Esophagus mucosa (tissue), 1 donor: Measurements from ENCODE around the gene DPYSL4. TPM values are rescaled to one million over a fixed set of nuclear protein-coding genes. Genes with fewer than 3 reads are reported as not detected.
"Not testable (repeated sequence)": the region's sequence is repeated elsewhere in the genome, so short reads cannot be mapped to it uniquely, and the experiment has no call there.

Experiments
- ATAC-seq: fragments of 200-7000 bp; cut with Tn5 transposase; one replicate; pipeline ENCODE4 v1.9.1; 2020
- total RNA-seq: library from RNA; stranded (reverse); gene quantifications from one replicate; pipeline ENCODE4 v1.2.4, GENCODE V29; 2023
- donor health status: DM: yes; HTN: yes; CAD: no.

The DPYSL4 gene
- total RNA-seq, 1 donor from 2014 or later = 1.6 TPM

DNA sequence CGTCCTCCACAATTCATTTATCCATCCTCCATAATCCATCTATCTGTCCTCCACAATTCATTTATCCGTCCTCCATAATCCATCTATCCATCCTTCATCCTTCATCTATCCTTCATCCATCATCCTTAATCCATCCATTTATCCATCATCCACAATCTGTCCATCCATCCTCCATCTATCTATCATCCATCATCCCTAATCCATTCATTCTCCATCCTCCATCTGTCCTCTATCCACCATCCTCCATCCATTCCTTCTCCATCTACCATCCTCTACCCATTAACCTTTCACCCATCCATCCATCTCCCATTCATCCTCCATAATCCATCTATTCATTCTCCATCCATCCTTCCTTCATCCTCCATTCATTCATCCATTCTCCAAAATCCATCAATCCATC lies 36.0 kb upstream of the DPYSL4 start:
- ATAC-seq = no peak

DNA sequence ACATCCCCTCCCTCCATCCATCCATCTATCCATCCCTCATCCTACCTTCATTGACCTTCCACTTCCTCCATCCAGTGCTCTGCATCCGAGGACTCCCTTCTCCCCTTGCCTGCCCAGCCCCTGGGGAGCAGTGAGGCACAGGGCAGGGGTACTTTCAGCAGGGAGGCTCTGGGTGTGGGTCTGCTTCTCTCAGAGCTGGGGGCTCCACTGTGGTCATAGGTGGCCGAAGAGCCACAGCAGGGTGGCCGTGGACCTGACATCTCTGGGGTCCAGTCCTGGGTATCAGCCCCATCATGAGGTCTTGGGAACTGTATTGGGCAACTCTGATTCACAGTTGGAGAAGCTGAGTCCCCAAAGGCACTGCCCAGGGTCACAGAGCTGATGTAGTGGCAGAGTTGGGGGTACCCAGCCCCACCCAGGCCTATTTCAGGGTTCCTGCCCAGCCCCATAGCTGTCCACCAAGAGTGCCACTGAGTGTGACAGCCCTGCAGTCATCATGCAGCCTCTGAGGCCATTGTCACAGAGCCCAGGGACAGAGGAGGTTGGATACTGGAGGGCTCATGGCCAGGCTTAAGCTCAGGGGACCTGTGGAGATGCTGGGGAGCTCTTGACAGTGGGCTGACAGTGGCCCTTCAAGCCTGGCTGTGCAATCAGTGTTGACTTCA lies 35.3 kb upstream of the DPYSL4 start:
- ATAC-seq = no peak

DNA sequence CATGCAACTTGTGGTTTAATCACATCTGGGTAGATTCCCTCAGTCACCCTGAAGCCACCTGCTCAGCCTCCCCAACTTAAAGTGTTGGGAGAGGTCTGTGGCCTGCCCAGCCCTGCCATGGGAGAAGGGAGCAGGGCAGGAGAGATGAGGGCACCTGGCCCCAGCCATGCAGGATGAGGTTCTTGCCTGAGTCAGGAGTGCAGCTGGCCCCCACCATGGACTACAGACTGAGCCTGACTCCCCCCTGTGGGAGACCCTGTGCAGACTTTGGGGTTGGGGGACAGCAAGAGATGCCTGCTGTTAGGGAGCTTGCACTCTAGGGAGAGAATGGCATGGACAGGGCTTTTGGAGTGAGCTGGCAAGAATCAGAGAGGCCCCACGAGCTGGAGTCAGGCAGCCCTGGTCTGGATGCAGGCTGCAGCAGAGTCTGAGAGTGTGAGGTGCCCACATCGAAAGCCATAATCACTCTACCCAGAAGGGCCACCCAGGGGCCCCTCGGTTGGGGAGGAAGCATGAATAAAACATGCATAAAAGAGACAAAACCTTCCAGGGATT lies 34.7 kb upstream of the DPYSL4 start:
- no peak for ATAC-seq

DNA sequence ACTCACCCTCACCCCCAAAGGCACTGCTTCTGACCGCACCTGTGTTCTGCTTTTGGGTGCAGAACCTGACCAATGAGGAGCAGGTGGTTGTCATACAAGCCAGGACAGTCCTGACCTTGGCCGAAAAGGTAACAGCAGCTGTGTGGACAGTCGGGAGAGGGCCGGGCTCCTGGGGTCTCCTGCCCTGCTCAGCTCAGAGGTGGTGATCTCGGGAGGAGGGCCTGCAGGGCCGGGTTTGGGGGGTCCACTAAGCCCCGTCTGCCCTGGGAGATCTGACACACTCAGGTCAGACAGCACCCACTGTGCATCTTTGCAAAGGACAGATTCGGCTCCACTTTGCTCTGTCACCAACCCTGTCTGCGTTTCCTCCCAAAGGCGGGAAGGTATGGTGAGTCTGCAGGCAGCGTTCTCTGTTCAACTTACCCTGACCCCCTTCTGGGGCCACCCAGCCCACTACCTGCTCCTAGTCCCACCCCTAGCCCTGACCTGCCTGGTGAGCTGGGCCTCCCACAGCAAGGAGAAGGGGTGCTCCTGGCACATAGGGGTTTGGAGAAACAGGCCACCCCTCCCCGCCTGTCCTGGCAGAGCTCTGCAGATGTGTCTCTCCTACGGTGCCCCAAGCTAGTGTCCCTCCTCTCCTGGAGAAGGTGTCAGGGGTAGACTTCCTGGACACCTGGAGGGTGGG lies 33.7 kb upstream of the DPYSL4 start:
- no peak for ATAC-seq

DNA sequence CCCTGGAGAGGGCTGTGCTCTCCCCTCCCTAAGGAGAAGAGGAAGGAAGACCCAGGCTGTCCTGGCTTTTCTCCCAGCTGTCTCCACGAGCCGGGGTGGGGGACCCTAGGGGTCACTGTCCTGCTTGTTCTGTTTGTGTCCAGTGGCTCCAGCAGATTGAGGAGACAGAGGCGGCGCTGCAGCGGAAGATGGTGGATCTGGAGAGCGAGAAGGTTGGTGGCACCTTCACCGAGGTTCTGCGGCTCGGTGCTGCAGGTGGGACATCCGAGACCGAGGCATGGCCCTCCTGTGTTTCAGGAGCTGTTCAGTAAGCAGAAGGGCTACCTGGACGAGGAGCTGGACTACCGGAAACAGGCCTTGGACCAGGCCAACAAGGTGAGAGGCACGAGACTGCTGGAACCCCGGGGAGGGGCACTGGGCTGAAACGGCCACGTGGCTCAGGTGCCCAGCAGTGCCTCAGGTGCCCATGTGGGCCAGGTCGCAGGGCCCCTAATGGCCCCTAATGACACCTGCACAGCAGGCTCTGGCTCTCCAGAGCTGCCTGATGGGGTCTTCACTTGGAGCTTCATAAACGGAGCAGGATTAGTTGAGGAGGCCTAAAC lies 33.0 kb upstream of the DPYSL4 start:
- no peak for ATAC-seq

DNA sequence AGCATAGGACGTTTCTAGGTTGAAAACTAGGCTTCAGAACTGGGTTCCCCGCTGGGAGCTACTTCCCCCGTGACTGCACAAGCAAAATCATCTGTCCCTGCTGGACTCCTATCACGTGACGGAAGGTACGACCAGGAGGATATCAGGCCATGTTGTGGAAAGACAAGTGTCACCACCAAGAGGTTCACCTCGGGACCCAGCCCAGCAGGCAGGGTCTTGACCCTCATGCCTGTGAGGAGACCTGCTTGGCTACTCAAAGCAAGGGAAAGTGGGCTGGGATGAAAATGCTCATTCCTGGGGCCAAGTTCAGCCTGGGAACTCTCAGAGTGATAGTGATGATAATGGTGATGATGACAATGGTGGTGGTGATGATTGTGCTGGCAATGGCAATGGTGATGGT lies 32.3 kb upstream of the DPYSL4 start:
- no peak for ATAC-seq

DNA sequence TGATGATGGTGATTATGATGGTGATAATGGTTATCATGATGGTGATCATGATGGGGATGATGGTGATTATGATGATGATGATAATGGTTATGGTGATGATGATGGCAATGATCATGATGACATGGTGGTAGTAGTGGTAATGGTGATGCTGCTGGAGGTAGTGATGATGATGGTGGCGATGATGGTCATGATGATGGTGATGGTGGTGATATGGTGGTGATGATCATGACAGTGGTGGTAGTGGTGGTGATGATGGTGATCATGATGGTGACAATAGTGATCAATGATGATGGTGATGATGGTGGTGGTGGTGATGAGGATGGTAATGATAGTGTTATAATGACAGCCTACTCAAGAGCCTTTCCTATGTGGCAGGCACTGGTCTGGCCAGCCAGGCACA lies 31.8 kb upstream of the DPYSL4 start:
- ATAC-seq = no peak

DNA sequence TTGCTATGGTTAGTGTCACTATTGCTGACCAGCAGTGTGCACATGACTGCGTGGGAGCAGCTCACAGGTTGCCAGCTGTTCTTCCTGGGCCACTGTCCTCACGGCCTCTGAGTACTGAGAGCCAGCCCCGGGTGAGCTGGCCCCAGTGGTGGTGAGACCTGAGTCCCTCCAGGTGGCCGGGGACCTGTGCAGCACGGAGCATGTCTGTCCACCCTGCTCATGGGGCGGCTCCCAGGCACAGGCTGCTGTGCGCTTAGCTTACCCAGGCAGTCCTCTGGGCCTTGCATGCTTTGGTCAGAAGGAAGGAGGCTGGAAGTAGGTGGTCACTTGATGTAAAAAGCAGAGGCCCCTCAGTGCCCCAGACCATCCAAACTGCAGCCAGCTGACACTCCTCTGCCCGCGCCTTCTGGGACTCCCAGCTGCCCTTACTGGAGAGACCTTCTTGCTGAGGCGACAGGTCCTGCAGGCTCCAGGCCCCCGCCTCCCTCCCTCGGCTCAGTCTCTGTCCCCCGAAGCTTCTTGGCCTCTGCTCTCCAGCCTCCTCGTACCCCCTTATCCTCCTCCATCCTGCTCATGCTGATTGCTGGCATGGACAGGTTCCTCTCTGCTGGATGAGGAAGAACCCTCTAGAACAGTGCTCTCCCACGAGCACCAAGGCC lies 30.9 kb upstream of the DPYSL4 start:
- no peak for ATAC-seq

DNA sequence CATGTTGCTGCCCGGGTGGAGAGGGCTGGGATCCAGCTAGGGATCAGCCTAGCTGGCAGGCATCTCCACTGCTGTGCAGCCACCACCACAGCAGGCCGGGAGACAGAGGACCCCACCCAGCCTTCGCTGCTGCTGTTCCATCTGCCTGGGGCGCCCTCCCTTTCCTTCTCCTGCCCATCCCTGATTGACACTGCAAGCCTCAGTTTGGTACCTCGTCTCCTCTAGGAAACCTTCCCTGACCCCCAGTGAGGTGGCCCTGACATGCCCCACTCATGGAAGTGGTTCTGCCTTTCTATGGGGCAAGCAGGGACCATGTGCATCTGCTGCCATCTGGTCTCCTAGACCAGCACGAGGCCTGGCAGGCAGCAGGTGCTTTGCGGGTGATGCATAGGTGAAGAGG lies 30.4 kb upstream of the DPYSL4 start:
- no peak for ATAC-seq

DNA sequence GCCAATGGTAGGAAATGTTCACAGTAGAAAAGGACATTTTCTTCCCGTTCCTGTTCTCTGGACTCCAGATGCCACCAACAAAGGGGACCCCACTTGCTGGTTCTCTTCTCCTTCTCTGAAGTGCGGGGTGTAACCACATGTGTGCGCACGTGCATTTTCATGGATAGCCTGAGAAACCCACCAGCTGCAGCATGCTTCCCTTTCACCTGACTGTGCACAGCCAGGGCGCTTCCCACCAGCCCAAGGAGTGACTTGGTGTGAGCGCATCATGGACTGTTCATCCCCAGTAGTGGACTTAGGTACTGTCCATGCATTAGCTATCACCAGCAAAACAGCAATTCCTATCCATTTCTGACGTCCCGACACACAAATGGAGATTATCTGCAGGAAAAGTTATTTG lies 29.6 kb upstream of the DPYSL4 start:
- ATAC-seq = no peak

DNA sequence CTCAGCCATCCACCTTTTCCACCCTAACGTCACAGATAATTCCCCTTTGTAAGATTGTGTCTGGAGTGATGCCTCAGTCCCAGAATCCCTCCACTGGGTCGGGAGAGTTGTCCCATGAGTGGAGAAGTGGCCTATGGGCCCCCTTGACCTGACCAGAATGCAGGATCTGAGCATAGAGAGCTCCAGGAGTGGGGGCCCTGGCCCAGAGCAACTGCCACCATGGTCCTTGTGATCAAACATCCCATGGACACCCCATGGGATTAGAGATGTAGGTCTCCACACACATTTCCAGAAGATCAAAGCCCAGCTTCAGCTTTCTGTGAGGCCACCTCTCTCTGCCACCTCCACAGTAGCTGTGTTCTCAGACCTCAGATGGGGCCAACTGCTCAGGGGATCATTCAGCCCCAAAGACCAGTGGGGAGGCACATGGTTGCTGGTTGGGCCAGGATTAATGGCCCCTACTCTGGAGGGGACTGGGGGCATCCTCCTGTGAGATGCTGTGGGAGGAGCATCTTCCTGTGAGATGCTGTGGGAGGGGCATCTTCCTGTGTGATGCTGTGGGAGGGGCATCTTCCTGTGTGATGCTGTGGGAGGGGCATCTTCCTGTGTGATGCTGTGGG lies 28.5 kb upstream of the DPYSL4 start:
- ATAC-seq = no peak

DNA sequence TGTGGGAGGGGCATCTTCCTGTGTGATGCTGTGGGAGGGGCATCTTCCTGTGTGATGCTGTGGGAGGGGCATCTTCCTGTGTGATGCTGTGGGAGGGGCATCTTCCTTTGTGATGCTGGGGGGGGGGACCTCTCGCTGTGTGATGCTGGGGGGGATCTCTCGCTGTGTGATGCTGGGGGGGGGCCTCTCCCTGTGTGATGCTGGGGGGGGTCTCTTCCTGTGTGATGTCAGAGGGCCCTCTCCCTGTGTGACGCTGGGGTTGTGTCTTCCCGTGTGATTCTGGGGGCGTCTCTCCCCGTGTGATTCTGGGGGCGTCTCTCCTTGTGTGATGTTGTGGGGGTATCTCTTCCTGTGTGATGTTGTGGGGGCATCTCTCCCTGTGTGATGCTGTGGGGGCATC lies 27.9 kb upstream of the DPYSL4 start:
- no peak for ATAC-seq

DNA sequence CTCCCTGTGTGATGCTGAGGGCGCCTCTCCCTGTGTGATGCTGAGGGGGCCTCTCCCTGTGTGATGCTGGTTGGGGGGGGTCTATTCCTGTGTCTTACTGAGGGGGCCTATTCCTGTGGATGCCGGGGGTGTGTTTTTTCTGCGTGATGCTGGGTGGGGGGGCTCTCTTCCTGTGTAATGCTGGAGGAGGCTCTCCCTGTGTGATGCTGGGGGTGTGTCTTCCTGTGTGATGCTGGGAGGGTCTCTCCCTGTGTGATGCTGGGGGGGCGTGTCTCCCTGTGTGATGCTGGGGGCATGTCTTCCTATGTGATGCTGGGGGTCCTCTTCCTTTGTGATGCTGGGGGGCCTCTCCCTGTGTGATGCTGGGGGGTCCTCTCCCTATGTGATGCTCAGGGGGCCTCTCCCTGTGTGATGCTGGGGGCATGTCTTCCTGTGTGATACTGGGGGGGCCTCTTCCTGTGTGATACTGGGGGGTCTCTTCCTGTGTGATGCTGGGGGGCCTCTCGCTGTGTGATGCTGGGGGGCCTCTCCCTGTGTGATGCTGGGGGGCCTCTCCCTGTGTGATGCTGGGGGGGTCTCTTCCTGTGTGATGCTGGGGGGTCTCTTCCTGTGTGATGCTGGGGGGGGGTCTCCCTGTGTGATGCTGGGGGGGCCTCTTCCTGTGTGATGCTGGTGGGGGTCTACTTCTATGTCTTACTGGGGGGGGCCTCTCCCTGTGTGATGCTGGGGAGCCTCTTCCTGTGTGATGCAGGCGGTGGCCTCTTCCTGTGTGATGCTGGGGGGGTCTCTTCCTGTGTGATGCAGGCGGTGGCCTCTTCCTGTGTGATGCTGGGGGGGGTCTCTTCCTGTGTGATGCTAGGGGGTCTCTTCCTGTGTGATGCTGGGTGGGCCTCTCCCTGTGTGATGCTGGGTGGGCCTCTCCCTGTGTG lies 27.2 kb upstream of the DPYSL4 start:
- ATAC-seq = not testable (repeated sequence)

DNA sequence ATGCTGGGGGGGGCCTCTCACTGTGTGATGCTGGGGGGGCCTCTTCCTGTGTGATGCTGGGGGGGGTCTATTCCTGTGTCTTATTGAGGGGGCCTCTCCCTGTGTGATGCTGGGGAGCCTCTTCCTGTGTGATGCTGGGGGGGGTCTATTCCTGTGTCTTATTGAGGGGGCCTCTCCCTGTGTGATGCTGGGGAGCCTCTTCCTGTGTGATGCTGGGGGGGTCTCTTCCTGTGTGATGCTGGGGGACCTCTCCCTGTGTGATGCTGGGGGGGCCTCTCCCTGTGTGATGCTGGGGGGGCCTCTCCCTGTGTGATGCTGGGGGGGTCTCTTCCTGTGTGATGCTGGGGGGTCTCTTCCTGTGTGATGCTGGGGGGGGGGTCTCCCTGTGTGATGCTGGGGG lies 26.5 kb upstream of the DPYSL4 start:
- not testable (repeated sequence) for ATAC-seq

DNA sequence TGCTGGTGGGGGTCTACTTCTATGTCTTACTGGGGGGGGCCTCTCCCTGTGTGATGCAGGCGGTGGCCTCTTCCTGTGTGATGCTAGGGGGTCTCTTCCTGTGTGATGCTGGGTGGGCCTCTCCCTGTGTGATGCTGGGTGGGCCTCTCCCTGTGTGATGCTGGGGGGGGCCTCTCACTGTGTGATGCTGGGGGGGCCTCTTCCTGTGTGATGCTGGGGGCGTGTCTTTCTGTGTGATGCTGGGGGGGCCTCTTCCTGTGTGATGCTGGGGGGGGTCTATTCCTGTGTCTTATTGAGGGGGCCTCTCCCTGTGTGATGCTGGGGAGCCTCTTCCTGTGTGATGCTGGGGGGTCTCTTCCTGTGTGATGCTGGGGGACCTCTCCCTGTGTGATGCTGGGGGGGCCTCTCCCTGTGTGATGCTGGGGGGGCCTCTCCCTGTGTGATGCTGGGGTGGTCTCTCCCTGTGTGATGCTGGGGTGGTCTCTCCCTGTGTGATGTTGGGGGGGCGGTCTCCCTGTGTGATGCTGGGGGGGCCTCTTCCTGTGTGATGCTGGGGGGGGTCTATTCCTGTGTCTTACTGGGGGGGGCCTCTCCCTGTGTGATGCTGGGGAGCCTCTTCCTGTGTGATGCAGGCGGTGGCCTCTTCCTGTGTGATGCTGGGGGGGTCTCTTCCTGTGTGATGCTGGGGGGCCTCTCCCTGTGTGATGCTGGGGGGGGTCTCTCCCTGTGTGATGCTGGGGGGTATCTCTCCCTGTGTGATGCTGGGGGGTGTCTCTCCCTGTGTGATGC lies 25.7 kb upstream of the DPYSL4 start:
- not testable (repeated sequence) for ATAC-seq

DNA sequence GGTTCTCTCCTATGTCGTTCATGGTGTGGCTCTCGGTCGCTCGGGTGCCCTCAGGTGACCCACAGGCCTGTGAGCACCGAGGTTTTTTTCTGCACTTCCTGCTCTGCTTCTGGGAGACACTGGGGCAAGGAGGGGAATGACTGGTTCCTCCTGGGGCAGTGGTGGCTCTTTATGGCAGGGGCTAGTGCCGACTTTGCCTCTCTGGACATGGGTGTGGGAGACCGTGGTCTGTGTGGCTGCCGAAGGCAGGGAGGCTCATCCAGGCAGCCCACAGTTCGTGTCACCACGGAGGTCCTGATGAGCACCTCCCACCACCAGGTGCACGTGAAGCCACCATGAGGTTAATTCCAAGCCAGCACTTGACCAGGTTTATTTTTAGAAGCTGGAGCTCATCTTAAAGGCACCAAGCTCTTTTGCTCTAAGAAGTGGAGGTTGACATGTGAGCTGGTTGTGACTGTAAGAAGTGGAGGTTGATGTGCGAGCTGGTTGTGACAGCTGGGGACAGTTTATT lies 24.7 kb upstream of the DPYSL4 start:
- ATAC-seq = no peak

DNA sequence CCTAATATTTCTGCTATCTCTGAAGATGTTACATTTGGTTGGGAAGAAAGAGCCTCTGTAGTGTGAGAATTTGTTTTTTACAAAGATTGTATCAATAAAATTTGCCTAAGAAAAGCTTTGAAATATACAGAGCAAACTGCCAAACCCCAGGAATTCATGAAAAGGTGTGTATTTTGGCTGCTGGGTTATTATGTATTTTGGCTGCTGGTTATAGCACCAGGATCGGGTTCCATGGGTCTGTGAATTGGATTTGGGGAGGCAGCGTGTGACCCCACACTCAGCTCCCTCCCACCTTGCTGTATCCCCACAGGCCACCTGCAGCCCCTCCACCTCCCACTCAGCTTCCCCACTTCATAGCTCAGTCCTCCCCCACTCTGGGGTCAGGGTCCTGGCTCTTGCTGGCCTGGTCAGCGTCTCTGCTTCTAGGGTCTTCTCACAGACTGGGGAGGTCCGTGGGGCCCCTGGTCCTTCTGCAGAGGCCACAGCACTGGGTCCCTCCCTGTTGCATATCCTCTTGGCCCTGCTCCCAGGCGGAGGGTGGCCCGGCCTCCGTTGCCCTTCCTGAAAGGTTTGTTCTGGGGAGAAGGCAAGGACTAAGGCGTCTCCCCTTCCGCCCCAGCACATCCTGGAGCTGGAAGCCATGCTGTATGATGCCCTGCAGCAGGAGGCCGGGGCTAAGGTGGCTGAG lies 24.0 kb upstream of the DPYSL4 start:
- peak; percentile 34 for ATAC-seq

DNA sequence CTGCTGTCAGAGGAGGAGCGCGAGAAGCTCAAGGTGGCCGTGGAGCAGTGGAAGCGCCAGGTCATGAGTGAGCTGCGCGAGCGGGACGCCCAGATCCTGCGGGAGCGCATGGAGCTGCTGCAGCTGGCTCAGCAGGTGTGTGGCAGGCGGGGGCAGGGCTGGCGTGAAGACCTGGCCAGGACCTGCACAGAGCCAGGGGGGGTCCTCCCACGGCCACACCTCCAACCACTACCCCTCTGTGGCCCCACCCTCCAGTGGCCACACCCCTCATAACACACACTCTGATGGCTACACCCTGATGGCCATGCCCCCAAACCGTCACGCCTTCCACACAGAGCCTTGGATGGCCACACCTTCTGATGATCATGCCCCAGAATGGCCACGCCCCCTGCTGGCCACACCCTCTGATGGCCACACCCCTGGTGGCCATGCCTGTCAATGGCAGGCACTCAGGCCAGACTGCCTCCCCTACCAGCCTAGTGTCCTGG lies 23.4 kb upstream of the DPYSL4 start:
- ATAC-seq = peak; percentile 87

DNA sequence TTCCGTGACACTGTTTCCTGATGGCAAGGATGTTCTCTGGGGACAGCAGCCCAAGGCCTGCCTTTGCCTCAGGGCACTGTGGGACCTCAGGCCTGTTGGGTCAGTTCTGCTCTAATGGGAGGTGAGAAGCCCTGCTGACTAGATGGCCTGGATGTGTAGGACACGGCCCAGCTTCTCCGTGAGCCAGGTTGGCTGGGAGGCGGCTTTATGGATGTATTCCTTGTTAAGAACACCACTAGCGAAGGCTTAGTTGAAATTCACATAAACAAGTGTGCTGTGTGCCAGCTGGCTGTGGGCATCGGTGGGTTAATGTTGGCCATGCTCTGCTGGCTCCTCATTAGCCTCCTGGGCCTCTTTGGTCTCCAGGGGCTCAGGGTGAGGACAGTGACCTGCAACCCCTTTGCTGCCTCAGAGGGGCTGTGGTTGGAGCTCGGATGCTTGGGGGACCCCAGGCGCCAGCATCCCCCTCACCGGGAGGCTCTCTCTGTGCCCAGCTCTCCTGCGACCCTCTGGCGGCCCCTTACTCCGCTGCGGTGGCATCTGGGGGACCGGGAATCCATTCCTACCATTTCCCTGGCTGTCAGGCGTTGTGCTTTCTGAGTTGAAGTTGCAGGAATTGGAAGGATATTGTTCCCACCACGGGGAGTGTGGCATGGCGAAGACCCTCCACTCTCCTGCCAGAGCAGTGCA lies 22.8 kb upstream of the DPYSL4 start:
- no peak for ATAC-seq
